HG03095 (cell line): ENCODE data around the gene MCC.

ENCODE experiments used
- ATAC-seq: cut with Tn5 transposase; IDR thresholded peaks from one replicate; pipeline ENCODE4 v1.9.1; 2021; ENCODE audit warnings: moderate library complexity; ENCODE audit not compliant: unreplicated experiment

MCC gene

DNA sequence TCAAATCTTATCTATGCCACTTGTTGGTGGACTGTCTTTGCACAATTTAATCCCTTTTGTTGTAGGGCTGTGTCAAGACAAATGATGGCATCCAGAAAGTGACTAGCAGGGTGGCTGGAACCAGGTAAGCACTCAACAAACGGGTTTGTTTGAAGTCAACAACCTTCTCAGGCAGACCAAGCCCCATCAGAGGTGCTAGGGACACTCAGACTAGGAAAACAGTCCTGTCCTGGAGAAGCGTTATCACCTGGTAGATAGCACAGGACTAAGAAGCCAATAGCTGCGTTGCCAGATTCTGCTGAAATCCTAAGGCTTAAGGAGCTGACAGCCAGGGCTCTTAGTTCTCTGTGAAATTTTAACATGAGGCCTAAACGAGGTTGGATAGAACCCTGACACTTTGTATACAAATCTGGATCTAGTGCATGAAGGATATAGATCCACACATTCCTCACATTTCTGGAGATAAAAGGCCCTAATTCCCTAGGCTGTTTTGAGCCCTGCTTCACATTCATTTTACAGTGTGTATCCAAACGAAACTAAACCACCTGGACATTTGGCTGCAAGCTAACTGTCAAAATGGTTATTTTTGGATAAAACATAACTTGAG lies 331.9 kb downstream of the MCC start:
- ATAC-seq, result no peak

DNA sequence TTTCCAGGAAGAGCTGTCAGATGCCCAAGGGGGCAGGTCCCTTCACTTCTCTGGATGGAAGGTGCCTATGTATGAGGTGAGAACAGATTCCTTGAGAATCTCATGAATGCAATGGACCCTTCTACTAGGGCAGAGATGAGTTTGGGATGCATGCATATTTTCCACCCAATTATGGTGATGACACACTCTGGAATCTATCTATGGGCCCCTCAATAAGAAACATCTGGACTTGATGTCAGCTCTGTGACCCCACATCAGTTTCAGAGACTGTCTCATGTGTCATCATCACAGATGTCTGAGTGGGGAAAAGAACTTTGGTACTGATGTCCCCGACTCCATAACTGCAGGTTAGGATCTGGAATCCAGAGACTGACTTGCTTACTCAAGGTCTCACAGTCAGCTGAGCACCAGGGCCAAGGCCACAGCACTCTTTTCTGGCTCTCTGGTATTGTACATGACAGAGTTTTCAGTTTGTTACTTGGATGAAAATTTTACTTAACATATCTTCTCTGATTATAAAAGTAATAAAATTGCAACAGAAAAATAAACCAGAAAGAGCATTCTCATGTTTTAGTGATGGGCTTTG lies 334.6 kb downstream of the MCC start:
- no peak for ATAC-seq

DNA sequence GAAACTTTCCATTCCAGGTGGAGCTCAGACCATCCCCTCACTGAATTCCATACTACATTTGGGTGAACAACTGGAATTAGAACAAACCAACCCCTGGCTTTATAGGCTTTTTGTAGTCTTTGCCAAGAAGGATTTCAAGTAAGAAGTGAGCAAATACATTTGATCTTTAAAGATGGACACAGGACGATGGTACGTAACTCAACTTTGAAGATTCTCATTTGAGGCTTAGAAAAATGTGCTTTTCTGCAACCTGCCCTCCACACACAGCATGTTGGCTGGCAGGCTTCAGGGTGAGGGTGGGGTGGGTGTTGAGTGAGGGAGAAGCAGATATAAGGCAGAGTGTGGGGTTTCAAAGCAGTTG lies 335.9 kb downstream of the MCC start:
- no peak for ATAC-seq

DNA sequence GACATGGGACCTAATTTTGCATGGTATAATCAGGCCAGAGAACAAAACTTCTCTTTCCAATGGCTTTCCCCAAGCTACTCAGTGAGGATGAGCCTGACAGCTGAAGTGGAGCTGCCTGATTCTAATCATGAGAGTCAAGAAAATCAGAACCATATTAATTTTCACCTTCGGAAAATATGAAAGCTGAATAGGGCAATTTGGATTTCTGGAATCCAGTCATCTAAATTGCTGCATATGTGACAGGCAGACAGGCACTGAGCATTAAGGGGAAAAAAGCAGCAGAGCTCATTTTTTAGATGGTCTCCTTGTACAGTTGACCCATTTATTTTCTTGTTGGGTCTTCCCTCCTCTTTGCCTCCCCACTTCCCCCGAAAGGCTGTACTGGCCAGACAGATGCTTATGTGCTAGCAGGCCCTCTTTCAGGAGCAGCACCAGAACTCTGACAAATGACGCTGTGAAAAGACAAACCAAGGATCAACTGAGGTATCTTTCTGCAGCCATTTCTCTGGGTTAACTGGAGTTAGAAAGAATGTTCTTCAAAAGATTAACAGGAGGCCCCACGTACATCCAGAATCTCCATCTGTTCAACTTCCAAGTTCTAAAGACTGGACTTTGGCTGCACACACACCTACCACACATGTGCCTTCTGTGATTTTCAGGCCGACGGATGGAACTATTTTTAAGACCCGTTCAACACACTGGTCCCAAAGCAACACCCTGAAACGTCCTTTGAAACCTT lies 336.4 kb downstream of the MCC start:
- no peak for ATAC-seq

DNA sequence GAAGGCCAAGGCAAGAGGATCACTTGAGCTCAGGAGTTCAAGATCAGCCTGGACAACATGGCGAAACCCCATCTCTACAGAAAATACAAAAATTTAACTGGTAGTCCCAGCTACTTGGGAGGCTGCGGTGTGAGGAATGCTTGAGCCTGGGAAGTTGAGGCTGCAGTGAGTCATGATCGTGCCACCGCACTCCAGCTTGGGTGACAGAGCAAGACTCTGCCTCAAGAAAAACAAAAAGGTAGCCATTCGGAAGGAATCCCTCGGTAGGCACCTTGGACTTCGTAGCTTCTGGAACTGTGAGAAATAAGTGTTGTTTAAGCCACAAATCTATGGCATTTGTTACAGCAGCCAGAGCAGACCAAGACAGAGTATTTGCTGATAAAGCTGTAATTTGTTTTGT lies 337.4 kb downstream of the MCC start:
- ATAC-seq, result no peak

DNA sequence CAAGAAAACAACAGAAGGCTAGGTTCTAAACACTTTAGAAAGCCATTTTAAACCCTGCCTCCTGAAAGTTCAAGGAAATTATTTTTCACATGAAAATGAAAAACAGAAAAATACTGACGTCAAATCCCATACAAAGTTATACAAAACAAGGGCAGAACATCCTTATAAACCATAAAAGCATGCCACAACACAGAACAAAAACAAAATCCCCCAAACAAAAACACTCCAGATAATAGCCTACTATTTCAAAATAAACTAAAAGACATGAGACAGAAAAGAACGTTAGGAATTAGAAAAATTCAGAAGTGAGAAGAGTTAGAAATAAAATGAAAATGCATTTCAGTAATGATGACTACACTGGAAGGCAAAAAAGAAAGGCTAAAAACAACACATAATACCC lies 338.0 kb downstream of the MCC start:
- no peak for ATAC-seq

DNA sequence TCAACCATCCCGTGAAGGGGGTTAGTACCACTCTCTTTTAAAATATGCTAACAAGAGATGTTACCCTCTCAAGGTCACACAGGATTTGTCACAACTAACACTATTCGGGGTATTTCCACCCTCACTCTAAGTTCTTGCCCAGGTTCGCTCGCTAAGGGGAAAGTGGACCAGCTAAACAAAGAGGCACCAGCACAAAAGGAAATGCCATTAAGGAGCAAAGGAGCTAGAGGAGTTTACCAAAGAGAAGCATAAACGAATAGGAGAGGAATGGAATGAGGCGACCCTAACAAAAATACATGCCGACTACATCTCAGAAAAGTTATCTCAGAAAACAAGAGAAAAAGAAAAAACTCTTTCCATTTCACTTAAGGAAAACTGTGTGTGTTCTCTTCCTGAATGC lies 340.7 kb downstream of the MCC start:
- ATAC-seq, result no peak

DNA sequence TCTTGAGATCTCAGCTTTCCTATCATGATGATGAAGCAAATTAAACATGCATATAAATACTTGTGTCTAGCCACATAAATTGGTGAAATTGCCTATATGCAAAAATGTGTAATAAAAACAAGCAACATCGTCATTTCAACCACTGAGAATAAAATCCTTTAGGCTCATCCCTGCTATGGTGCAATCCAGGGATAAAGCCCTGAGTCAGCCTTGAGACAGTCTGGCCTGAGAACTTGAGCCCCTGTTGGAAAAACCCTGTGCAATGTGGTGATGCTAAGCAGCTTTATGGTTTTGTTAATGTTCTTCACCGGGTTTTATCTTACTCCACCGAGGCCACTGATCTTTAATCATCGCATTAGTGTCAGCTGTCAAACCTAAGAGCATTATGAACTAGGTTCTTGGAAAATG lies 341.1 kb downstream of the MCC start:
- no peak for ATAC-seq

DNA sequence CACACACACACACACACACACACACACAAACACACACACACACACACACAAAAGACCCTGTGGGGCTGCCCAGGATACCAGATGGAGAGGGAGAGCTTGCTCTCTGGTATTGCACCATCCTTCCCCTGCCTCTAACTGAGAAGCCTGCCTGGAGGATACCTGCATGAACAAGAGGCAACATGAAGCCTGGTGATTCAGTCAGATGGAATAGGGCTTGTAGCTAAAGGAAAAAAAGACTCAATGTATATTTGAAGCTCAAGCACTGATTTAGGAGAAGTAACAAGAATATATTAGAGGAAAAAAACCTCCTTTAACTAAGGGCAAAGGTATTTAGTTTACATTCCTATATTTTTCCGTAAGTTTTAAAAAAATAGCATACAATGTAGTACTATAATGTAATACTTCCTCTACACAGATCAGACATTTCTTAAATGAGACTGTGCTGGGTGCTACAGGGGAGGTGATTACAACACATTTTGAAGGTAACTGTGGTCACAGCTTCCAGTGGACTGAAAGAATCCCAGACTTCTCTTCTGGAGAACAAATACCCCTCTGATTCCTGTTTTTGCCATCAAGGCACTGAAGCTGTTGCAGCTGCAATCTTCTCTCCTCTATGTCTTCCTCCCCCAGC lies 342.4 kb downstream of the MCC start:
- ATAC-seq, result no peak

DNA sequence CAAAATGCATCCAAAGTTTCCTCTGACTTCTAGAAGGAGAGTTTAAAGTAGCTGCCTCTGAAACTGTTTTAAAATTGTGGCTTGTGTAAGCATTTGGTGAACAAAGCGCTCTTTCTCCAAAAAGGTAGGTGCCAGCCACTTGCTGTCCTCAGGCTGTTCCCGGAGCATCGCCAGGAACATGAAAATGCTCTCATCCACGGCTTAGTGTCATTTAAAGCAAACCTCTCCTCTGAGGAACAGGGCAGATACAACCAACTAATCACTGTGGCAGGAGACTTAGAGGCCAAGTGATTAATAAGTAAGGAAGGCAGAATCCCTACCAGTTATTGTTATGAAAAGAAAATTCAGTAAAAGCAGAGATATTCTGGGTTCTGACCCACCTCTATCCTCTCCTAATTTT lies 346.1 kb downstream of the MCC start:
- ATAC-seq, result no peak

DNA sequence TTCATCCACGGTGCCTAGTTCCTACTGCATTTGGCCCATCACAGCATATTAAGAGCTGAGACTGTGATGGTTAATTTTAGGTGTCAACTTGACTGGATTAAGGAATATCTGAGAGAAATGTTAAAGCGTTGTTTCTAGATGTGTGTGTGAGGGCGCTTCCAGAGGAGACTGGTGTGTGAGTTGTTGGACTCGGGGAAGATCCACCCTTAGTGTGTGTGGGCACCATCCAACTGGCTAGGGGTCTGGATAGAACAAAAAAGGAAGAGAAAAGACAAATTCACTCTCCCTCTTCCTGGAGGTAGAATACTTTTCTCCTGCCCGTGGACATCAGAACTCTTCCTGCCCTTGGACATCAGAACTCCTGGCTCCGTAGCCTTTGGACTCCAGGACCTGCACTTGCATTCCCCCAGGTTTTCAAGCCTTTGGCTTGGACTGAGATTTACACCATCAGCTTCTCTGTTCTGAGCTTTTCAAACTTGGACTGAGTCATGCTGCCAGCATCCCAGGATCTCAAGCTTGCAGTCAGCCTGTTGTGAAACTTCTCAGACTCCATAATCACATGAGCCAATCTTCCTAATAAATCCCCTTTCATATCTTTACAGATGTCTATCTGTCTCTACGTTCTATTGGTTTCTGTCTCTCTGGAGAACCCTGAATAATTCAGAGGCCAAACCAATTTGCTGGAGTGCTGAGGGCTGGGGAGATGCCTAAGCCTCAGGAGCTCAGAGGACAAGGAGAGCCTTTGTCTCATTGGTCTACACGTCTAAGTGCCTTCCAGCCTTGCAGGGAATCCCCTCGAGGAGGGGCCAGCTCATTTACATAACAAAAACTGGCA lies 347.2 kb downstream of the MCC start:
- ATAC-seq, result no peak

DNA sequence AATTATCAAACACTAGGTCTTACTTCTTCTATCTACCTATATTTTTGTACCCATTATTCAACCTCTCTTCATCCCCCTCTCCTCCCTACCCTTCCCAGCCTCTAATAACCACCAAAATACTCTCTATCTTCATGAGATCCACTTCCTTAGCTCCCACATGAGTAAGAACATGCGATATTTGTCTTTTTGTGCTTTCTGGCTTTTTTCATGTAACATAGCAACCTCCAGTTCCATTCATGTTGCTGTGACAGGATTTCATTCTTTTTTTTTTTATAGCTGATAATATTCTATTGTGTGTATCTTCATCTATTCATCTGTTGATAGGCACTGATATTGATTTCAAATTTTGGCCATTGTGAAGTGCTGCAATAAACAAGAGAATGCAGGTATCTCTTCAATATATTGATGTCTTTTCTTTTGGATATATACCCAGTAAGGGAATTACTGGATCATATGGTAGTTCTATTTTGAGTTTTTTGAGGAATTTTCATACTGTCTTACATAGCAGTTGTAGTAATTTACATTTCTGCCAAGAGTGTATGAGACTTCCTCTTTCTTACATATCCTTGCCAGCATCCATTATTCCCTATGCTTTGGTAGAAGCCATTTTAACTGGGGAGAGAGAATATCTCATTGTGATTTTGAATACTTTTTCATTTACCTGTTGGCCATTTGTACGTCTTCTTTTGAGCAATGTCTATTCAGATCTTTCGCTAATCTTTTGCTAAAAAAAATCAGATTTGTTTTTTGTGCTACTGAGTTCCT lies 354.9 kb downstream of the MCC start:
- ATAC-seq, result no peak

DNA sequence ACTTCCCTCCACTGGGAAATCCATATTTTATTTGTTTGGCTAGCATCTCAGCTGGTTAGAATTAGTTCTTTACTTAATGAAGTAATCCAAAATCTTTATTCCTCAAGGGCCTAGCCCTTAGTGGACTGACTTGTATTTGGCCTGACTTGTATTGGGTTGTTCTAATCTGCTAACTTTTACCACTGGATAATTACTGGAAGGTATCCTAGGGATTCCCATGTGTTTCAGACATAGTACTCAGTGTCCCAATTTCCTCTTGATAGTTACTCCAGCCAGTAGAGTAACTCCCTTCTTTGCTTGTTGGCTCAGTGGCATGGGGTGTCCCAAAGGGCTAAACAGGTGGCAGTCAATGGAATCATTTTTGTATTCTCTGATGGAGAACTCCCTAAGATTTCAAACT lies 355.7 kb downstream of the MCC start:
- no peak for ATAC-seq

DNA sequence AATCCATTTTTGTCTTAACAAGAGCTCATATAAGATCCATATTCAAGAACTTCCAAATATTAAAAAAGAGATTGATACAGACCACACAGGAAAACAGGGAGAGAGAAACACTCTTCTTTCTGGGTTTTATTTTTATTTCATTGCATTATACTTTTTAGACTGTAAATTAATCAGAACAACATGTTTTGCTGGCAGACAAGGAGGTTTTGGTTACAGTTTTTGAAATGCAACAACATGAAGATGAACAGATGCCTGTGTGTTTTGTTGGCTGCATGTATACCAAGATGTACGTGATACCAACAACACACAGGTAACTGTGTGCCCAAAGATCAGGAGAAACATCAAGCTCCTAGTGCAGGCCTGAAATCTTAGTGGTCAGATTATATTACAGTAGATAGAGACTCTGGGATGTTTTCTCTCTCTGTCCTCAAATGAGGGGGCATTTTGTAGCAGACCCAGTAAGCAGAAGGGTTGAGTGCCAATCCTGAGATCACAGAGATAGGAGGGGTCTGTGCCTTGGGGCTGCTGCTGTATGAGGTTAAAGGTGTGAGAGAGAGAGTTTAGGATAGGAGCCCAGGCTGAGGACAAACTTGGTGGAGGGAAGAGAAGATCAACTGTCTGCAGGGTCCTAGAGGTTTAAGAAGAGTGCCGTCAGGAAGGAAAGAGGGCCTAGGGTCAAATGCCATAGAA lies 359.5 kb downstream of the MCC start:
- no peak for ATAC-seq

DNA sequence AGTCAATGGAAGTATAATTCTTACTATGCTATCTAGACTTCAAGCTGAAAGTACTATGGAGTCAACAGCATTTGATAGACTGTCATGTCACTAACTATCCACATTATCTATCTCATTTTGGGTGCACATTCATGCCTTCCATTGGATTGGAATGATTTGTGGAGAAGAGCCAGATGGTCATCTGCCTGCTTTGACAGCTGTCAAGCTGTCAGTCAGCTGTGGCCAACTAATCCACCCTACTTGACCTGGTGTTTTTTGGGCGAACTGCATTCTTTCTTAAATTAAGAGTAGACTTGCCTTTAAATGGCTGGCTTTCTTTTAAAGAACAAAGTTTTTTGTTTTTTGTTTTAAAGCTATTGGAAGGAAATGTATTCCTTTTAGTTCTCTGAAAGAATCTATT lies 360.2 kb downstream of the MCC start:
- no peak for ATAC-seq

DNA sequence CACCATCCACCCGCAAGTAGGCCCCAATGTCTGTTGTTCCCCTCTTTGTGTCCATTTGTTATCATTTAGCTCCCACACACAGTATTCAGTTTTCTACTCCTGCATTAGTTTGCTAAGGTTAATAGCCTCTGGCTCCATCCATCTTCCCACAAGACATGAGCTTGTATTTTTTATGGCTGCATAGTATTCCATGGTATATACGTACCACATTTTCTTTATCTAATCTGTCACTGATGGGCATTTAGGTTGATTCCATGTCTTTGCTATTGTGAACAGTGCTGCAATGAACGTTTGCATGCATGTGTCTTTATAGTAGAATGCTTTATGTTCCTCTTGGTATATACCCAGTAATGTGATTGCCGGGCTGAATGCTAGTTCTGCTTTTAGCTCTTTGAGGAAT lies 361.2 kb downstream of the MCC start:
- no peak for ATAC-seq

DNA sequence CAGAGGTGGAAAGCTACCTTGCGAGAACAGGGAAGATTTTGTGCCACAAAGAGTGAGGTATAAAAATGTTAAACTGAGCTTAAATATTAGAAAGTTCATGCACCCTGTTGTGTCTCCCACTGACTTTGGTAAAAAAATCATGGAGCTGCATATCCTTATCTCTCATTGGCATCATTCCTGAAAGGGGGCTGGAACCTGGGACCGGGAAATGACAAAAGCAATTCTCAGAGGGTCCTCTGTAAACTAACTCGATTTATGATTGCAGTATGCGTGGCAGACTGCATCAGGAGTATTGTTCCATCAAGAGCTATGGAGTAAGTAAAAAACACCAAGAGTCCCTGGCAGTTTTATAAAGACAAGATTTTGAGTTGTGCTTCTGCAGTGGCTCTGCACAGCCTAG lies 362.9 kb downstream of the MCC start:
- ATAC-seq, result no peak

DNA sequence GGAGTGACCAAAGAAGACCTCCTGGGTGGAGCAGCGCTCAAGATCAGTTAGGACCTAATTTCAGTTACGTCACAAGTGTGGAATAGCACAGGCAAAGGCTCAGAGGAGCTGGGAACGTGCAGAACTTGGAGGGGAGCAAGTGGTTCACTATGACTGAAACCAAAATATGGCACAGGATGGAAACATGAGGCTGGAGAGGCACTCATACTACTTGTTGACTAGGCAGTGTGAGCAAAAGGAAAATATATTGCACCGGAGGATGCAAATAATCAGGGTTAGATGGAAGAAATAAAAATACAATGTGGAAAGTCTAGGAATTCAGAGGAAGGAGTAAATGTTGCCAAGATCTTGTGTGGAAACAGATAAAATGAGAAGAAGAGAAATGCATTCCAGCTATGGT lies 363.3 kb downstream of the MCC start:
- ATAC-seq, result no peak

DNA sequence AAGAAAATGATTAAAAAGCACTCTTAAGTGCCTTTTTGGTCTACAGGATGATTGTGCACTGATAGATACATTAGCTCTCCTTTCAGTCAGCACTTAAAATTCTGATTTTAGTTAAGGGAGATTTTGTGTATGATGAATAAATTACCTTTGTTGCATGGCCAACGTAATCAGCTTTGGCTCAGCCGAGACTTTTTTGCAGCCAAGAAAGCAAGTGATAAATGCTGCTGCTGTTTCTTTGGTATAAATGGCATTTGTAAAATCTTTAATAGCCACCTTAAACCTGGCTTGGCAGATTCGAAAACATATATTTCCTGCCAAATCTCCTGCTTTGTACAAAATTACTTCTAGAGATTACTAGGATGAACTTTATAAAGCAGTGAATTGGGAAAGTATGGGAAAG lies 364.0 kb downstream of the MCC start:
- ATAC-seq, result no peak

DNA sequence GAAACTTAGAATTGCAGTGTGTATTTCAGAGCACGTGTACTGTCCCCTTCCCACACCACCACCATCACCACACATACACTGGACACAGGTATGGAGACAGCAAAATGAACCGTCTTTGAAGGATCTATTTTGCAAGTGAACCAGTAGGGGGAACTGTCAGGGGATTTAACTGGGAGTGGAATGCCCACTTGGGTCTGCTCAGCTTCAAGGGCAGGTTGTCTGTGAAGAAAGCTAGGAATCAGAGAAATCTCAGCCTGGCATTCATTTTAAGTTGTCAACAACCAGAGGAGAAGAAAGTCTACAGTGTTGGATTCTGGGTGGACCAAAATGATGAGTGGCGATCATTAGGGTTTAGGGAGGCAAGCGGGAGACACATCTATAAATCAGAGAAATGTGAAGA lies 364.6 kb downstream of the MCC start:
- no peak for ATAC-seq
